Progenitor cell of endocrine pancreas (in vitro differentiated cells): ENCODE data around the gene CHMP2A. TPM values are rescaled to one million over a fixed set of nuclear protein-coding genes. Genes with fewer than 3 reads are reported as not detected.

Experiments used
- DNase-seq: peaks from one replicate; pipeline ENCODE4 v3.0.0; 2021; ENCODE audit warnings: low spot score; ENCODE audit not compliant: unreplicated experiment
- H3K27ac Mint-ChIP-seq: 2 replicates; pipeline ENCODE4 v1.8.0; 2021; ENCODE audit warnings: mild to moderate bottlenecking, moderate library complexity, mixed read lengths
- H3K27me3 Mint-ChIP-seq: 2 replicates; pipeline ENCODE4 v1.8.0; 2021; ENCODE audit warnings: mixed read lengths
- H3K36me3 Mint-ChIP-seq: 2 replicates; pipeline ENCODE4 v1.8.0; 2022; ENCODE audit warnings: mixed read lengths; ENCODE audit not compliant: insufficient read depth
- H3K4me1 Mint-ChIP-seq: 2 replicates; pipeline ENCODE4 v1.8.0; 2021; ENCODE audit warnings: low read depth, mixed read lengths
- H3K4me3 Mint-ChIP-seq: 2 replicates; pipeline ENCODE4 v1.8.0; 2021; ENCODE audit warnings: low read depth, mild to moderate bottlenecking, moderate library complexity, mixed read lengths
- H3K9me3 Mint-ChIP-seq: 2 replicates; pipeline ENCODE4 v1.8.0; 2021; ENCODE audit warnings: low read depth, mixed read lengths
- total RNA-seq: library from RNA; stranded (reverse); gene quantifications from 2 replicates; pipeline ENCODE4 v1.2.1, GENCODE V29; 2021
- TF ChIP-seq, protein P1 (sequence below): fragments of 200-600 bp; sonication (generic); IDR thresholded peaks from one replicate; pipeline ENCODE4 v1.5.0; 2021; ENCODE audit warnings: antibody characterized with exemption, mild to moderate bottlenecking; ENCODE audit not compliant: unreplicated experiment

Gene CHMP2A
- total RNA-seq, 1 donor from 2014 or later, result 81.5 TPM

DNA sequence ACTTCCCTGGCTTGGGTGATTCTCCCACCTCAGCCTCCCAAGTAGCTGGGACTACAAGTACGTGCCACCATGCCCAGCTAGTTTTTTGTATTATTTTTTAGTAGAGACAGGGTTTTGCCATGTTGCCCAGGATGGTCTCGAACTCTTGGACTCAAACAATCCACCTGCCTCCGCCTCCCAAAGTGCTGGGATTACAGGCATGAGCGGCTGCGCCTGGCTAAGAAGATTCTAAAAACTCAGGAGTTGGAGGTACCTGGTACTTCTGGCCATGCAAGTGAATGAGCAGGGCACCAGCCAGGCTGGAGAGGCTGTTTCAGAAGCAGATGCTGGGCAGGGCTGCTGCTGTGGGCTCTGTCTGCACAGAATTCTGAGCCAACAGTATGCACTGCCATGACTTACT, 12.1 kb upstream of the CHMP2A start:
- TF ChIP-seq, protein P1, sequence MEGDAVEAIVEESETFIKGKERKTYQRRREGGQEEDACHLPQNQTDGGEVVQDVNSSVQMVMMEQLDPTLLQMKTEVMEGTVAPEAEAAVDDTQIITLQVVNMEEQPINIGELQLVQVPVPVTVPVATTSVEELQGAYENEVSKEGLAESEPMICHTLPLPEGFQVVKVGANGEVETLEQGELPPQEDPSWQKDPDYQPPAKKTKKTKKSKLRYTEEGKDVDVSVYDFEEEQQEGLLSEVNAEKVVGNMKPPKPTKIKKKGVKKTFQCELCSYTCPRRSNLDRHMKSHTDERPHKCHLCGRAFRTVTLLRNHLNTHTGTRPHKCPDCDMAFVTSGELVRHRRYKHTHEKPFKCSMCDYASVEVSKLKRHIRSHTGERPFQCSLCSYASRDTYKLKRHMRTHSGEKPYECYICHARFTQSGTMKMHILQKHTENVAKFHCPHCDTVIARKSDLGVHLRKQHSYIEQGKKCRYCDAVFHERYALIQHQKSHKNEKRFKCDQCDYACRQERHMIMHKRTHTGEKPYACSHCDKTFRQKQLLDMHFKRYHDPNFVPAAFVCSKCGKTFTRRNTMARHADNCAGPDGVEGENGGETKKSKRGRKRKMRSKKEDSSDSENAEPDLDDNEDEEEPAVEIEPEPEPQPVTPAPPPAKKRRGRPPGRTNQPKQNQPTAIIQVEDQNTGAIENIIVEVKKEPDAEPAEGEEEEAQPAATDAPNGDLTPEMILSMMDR, result no peak
- H3K27ac Mint-ChIP-seq, result no peak overlapping the region
- H3K9me3 Mint-ChIP-seq, result no peaks in the 10 kb centered on the region
- H3K4me3 Mint-ChIP-seq, result no peak overlapping the region
- no peak for DNase-seq
- peaks cover 3% of the 10 kb centered on the region for H3K36me3 Mint-ChIP-seq
- peaks cover 2% of the 10 kb centered on the region for H3K4me1 Mint-ChIP-seq
- no peaks in the 10 kb centered on the region for H3K27me3 Mint-ChIP-seq

DNA sequence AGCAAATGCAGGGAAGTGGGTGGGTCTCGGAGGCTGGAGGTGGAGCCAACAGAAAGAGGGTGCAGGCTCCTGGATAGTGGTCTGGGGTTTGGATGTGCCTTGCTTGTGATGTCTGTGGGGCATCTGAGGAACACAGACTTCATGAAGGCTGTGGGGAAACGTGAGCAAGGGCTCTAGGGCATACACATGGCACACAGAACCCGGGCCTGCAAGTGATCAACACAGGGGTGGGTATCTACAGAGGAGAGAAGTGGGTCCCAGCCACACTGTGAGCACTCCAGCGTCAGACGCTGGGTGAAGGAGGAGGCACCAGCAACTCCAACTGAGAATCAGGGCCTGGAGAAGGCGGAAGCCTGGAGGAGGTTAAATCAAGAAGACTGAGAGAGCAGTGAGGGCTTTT, 8.9 kb upstream of the CHMP2A start:
- no peak overlapping the region for H3K27ac Mint-ChIP-seq
- peaks cover 7% of the 10 kb centered on the region for H3K4me1 Mint-ChIP-seq
- peaks cover 3% of the 10 kb centered on the region for H3K36me3 Mint-ChIP-seq
- no peak for DNase-seq
- no peak overlapping the region for H3K4me3 Mint-ChIP-seq
- TF ChIP-seq, protein P1, result no peak
- no peaks in the 10 kb centered on the region for H3K9me3 Mint-ChIP-seq
- no peaks in the 10 kb centered on the region for H3K27me3 Mint-ChIP-seq

DNA sequence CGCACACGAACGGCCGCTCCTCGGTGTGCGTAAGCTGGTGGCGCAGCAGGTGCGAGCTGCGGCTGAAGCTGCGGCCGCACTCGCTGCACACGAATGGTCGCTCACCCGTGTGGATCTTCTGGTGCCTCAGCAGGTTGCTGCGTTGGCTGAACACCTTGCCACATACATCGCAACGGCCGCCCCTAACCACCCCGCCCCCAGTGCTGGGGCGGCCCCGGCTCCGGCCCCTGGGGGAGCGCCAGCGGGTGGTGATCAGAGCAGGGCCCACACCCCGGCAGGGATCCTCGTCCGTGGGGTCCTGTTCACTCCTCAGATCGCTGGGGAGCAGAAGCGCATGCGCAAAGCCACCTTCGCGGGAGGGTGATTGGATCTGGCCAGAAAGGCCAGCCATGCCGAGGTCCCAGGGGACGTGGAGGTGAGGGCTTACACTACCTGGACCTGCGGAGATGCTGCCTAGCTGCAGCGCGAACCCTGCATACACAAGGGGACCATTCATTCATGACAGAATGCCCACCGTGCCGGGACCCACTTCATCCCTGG, 8.2 kb upstream of the CHMP2A start:
- TF ChIP-seq, protein P1, result no peak
- no peaks in the 10 kb centered on the region for H3K27me3 Mint-ChIP-seq
- H3K27ac Mint-ChIP-seq, result no peak overlapping the region
- H3K36me3 Mint-ChIP-seq, result peaks cover 1% of the 10 kb centered on the region
- DNase-seq, result no peak
- no peak overlapping the region for H3K4me3 Mint-ChIP-seq
- H3K9me3 Mint-ChIP-seq, result no peaks in the 10 kb centered on the region
- peaks cover 8% of the 10 kb centered on the region for H3K4me1 Mint-ChIP-seq

DNA sequence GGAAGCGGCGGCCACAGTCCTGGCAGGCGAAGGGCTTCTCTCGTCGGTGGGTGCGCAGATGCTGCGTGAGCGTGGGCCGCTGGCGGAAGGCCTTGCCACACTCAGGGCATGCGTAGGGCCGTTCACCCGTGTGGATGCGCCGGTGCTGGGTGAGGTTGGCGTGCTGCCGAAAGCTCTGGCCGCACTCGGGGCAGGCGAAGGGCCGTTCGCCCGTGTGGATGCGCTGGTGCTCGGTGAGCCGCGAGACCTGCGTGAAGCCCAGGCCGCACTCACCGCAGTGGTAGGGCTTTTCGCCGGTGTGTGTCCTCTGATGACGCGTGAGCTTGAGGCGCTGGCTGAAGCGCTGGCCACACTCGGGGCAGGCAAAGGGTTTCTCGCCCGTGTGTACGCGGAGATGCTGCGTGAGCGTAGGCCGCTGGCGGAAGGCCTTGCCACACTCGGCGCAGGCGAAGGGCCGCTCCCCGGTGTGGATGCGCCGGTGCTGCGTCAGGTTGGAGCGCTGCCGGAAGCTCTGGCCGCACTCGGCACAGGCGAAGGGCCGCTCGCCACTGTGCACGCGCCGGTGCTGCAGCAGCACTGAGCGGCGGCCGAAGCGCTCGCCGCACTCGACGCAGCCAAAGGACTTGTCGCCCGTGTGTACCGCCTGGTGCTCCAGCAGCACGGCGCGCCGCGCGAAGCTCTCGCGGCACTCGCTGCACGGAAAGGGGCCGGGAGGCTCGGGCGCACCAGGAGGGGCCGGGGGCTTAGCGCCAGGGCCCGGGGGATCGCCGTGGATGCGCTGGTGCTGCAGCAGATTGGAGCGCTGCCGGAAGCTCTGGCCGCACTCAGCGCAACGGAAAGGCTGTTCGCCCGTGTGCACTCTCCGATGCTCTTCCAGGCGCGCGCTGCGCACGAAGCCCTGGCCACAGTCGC, 7.5 kb upstream of the CHMP2A start:
- H3K9me3 Mint-ChIP-seq, result no peaks in the 10 kb centered on the region
- no peak overlapping the region for H3K27ac Mint-ChIP-seq
- H3K36me3 Mint-ChIP-seq, result peaks cover 1% of the 10 kb centered on the region
- no peaks in the 10 kb centered on the region for H3K27me3 Mint-ChIP-seq
- peaks cover 12% of the 10 kb centered on the region for H3K4me1 Mint-ChIP-seq
- H3K4me3 Mint-ChIP-seq, result no peak overlapping the region
- TF ChIP-seq, protein P1, result no peak
- no peak for DNase-seq

DNA sequence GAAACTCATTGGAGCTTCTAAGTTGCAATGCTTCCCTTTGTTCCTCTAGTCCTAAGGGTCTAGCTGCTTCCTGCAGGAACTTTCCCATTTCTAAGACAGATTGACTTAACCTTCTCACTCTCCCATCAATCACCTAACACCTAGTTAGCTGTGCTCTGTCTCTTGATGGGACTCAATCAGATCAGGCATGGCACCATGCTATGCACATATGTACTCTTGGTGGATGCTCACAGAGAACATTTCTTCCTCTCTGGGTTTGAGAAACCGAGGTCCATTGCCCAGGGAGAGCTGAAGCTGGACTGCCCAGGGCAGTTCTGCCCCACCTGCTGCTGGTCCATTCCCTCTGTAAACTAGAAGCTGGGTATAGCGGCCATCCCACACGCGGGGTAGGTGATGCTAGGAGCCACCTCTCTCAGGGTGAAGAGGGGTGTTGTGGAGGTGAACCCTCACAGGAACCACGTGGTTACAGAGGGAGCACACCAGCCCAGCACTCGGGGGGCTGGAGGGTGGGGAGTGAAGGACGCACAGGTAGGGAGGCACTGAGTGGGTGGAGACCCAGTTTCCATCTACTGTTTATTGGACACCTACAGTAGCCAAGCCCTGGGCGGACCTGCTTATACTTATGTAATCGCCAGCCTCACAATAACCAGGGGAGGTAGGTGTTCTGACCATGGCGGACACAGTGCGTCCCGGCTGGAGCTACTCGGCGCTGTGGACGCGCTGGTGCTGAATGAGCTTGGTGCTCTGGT, 6.6 kb upstream of the CHMP2A start:
- H3K4me1 Mint-ChIP-seq, result peaks cover 18% of the 10 kb centered on the region
- H3K27me3 Mint-ChIP-seq, result no peaks in the 10 kb centered on the region
- TF ChIP-seq, protein P1, result no peak
- DNase-seq, result no peak
- H3K27ac Mint-ChIP-seq, result no peak overlapping the region
- H3K4me3 Mint-ChIP-seq, result peak overlapping the region; percentile 14
- H3K36me3 Mint-ChIP-seq, result peaks cover 2% of the 10 kb centered on the region
- no peaks in the 10 kb centered on the region for H3K9me3 Mint-ChIP-seq
